HFF-Myc (cell line): ENCODE results near the gene MEF2B.
"Not testable (repeated sequence)": the region's sequence is repeated elsewhere in the genome, so short reads cannot be mapped to it uniquely, and the experiment has no call there.

Experiments used
- DNase-seq: peaks from one replicate; pipeline ENCODE4 v3.0.0-alpha.2; 2011; ENCODE audit warnings: low read depth; ENCODE audit errors: extremely low read depth
- H3K4me3 ChIP-seq: replicated peaks from 2 replicates; pipeline ENCODE4 v1.5.1; 2011; ENCODE audit warnings: low read depth, mild to moderate bottlenecking, control low read depth, low read length
- CTCF ChIP-seq: IDR thresholded peaks from 2 replicates; pipeline ENCODE4 v1.5.1; 2012; ENCODE audit warnings: mild to moderate bottlenecking, low read depth, low read length, control low read depth; ENCODE audit errors: missing control alignments

The MEF2B gene

GRCh38 chr19:19179548-19180441 is 9.7 kb upstream of the MEF2B start:
- TF ChIP-seq CTCF, result no peak
- H3K4me3 ChIP-seq, result no peak overlapping the region
- no peak for DNase-seq

- no peak overlapping the region for H3K4me3 ChIP-seq
- no peak for DNase-seq
- TF ChIP-seq CTCF, result no peak
Observed at GRCh38 chr19:19176950-19177349, 6.9 kb upstream of the MEF2B start.

- DNase-seq, H3K4me3 ChIP-seq: not testable (repeated sequence)
Observed at GRCh38 chr19:19173243-19173642, 3.2 kb upstream of the MEF2B start.

- DNase-seq, result no peak
- H3K4me3 ChIP-seq, result no peak overlapping the region
- no peak for TF ChIP-seq CTCF
Observed at GRCh38 chr19:19171821-19172532, 1.9 kb upstream of the MEF2B start.

GRCh38 chr19:19170873-19171672 is 1.0 kb upstream of the MEF2B start:
- no peak overlapping the region for H3K4me3 ChIP-seq

GRCh38 chr19:19169236-19170052 is 619 bp downstream of the MEF2B start:
- TF ChIP-seq CTCF, result no peak
- no peak overlapping the region for H3K4me3 ChIP-seq
- DNase-seq, result no peak

More at GRCh38 chr19:19170873-19171672, 1.0 kb upstream of the MEF2B start:
- no peak for DNase-seq
- TF ChIP-seq CTCF, result no peak
